ENCODE measurements around the gene STEAP3.

Gene STEAP3, protein sequence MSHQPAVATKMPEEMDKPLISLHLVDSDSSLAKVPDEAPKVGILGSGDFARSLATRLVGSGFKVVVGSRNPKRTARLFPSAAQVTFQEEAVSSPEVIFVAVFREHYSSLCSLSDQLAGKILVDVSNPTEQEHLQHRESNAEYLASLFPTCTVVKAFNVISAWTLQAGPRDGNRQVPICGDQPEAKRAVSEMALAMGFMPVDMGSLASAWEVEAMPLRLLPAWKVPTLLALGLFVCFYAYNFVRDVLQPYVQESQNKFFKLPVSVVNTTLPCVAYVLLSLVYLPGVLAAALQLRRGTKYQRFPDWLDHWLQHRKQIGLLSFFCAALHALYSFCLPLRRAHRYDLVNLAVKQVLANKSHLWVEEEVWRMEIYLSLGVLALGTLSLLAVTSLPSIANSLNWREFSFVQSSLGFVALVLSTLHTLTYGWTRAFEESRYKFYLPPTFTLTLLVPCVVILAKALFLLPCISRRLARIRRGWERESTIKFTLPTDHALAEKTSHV
- total RNA-seq: 0 reads per million in 4 donors

DNA sequence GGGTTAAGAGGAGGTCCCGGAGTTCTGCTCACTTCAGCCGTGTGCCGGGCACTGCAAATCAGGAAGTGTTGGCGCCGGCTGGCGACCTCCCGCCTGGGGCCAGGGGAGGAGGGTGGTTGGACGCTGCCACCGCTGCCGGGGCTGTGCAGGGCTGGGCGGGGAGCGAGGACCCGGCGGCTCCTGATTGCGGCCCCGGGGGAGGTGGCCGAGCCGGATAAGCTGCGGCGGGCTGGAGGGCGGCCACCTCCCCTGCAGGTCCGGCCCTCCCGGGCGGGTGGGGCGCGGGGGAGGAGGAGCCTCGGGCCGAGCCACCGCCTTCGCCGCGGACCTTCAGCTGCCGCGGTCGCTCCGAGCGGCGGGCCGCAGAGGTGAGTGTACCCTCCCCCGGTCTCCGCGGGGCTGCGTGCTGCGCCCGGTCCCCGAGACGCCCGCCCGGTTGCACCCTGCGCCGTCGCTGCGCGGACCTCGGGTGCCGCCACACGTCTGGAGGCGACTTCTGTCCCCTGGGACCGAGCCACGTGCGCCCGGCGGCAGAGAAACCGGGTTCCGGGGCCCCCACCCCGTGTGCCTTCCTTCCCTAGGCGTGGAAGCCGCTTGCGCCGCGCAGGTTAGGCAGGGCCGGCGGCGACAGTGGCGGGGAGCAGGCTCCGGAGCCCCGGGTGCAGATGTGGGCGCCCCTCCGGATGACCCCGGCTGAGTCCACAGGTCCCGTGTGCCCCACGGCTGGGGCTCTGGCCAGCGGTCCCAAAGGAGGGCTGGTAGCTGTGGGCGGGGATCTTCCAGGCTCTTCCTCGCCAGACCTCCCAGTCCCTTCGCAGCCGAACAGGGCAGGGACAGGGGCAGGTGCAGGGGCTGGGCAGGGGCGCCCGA, at the start of gene STEAP3:
TSS of gene STEAP3 (plus strand) at position 314 of the 870 bp plus-strand sequence. CDS start 7,179 bp downstream, outside the sequence.
- no peak for DNase-seq

DNA sequence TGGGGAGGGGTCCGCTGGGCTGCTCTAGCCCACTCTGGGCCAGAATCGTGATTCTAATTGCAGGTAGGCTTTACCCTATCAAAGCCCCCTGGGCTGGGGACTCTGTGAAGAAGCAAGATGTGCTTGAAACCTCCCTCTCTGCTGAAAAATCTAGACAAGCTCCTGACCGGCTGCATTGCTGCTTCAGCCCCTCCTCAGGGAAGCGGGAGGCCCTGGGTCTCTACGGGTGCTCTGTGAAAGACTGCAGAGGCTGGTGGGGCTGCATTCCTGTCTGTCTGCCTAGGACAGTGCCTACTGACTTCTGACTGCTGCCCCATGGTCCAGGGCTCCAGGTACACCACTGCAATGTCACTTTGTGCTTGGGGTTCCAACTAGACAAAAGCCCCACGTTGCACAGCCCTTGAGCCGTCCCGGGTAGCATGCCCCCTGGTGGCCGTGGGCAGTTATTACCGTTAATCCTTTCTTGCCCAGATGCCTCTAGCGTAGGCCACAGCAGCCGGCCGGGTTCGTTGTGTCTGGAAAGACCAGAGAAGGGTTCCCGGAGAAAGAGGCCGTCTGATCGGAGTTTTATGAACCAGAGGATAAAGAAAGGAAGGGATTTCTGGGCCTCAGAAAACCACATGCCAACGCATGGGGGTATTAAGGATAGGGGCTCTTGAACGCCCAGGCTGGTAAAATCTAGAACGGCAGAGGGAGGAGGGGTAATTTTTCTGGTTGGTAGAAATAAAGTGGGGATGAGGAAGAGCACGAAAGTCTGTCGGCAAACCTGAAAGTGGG, 49.2 kb upstream of the STEAP3 start:
- DNase-seq: peak in 3 of 5 donors; percentile 18 to 42 (median 37)

DNA sequence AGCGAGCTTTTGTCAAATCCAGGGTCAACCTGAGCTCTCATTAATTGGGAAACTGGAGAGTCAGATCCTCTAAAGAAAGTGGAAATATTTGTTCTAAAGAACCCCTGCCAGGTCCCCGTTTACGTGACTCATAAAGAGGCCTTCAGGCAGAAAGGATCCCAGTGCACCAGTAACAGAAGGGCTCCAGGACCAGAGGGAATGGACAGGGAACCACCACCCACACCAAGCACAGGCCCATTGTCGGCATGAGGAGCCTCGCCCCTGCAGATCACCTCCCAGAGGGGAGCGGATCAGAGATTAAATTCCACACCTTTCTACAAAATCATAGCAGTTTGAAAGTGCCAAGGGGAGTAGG, 48.7 kb upstream of the STEAP3 start:
- no peak for DNase-seq

- no peak for DNase-seq
Observed at GRCh38 chr2:119175517-119175916, 48.1 kb upstream of the STEAP3 start.

- no peak for DNase-seq
Observed at GRCh38 chr2:119177171-119177837, 46.3 kb upstream of the STEAP3 start.

DNA sequence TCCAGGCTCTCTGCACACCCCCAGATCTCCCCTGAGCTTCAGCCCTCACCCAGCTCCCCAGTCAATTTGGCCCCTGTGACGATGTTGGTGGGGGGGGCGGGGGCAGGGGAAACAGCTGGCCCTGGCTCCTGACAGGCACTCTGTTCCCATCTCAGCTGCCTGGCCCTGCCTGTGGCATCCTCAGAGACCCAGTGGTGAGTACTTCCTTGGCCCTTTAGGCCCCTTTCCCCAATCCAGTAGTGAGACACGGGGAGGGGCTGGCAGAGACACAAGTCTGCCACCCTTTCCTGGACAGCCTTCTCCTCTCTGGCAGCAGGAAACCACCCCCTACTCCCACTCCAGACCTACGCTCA, 45.8 kb upstream of the STEAP3 start:
- DNase-seq: no peak

- DNase-seq: no peak
Observed at GRCh38 chr2:119178776-119179175, 44.9 kb upstream of the STEAP3 start.

DNA sequence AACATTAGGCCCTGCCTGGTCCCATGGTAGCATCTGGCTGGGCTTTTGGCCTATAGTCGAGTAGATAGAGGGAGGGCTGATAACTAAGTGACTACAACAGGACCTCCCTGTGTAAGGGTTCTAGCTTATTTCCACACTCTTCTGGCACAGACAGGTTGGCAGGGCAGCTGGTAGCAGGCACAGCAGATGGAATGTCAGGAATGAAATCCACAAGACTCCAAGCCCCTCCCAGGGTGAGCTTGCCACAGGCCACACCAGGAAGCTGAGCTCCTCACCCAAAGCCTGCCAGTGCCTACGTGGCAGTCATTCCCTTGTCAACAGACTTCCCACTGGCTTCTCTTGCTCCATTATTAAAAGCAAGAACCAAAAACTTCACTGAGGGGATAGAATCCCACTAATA, 44.4 kb upstream of the STEAP3 start:
- DNase-seq: no peak

- no peak for DNase-seq
Observed at GRCh38 chr2:119179991-119180390, 43.6 kb upstream of the STEAP3 start.

- no peak for DNase-seq
Observed at GRCh38 chr2:119180892-119181291, 42.7 kb upstream of the STEAP3 start.

GRCh38 chr2:119181391-119181790, 42.2 kb upstream of the STEAP3 start:
- DNase-seq: no peak

DNA sequence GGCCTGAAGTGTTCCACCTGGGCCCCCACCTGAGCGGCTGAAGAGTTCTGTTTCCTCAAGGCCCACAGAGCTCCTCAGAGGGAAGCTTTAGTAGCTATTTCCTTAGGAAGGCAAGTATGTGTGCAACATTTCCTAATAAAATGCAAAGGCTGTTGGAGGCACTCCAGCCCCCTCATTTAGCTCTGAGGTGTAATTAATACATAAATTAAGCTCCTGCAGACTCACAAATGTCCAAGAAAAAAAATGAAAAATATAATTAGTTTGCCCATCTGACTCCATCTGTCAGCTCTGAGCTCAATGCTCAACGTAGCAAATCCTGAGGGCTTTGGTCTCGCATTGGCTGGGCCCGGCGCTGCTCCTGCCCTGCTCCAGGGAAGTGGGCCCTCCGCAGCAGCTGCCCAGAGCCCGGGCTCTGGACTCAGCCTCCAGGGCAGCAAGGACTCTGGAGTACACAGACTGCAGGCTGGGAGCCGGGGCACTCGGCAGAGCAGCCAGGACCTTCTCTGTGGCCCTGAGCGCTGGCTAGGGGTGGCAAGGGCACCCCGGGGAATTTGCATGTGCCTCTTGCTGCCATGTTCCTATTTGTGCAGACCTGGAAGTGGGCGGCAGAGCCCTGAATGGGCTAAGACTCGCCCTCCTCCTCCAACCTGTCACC, 41.7 kb upstream of the STEAP3 start:
- DNase-seq: no peak

GRCh38 chr2:119184512-119184911, 39.1 kb upstream of the STEAP3 start:
- DNase-seq: no peak

- DNase-seq: no peak
Observed at GRCh38 chr2:119190321-119191111, 33.1 kb upstream of the STEAP3 start.

DNA sequence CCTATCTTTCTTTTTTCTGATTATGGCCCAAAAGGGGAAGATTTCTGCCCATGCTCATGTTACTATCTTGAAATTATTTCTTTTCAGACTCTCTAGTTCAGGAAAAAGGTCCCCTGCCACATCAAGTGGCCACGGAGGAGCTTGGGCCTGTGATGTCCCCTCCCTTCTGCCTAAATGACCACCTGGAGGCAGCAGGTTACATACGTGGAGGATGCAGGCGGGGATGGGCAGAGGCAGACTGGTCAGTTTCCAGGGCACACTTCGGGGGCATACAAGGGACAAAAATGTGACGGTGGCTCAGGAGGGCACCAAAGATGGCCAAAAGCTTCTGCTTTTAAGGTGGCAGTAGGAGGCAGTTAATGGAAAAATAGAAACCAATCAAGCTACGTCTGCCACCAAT, 30.7 kb upstream of the STEAP3 start:
- DNase-seq: no peak

DNA sequence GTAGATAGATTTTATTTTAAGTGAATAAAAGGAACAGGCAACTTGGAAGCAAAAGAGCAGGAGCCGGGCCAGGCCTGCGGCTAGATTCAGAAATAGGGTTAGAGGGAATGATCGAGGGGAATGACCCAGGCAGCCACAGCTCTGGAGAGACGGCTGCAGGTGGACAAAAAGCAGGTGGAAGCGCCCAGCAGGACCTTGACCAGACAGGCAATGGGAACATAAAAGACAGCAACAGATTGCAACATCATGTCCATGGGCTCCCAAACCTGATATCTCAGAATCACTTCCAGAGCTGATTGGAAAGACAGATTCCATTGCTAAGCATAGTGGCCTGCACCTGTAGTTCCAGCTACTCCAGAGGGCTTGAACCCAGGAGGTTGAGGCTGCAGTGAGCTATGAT, 28.6 kb upstream of the STEAP3 start:
- DNase-seq: no peak

DNA sequence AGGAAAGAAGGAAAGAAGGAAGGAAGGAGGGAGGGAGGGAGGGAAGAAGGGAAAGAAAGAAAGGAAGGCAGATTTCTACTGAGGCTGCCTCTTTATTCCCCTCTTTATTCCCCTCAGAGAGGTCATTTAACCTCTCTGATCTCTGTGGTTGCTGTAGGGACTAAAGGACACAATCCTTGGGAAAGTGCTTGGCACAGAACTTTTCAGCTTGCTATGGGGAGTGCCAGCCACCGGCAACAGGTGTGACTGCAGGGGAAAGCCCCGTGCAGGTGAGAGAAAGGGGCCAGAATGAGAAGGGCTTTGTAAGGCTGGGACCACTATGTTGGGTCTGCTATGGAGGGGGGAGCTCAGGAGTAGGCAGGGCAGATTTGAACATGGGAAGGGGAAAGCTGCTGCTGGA, 27.7 kb upstream of the STEAP3 start:
- DNase-seq: no peak

- DNase-seq: no peak
Observed at GRCh38 chr2:119196301-119197125, 27.1 kb upstream of the STEAP3 start.

GRCh38 chr2:119197126-119197405, 26.6 kb upstream of the STEAP3 start:
- DNase-seq: no peak

- DNase-seq: no peak
Observed at GRCh38 chr2:119197529-119198239, 25.9 kb upstream of the STEAP3 start.
